Gastroesophageal sphincter (tissue), 4 donors: Measurements from ENCODE around the gene TTN. TPM values are rescaled to one million over a fixed set of nuclear protein-coding genes. Genes with fewer than 3 reads are reported as not detected.

Experiments
- ATAC-seq: fragments of 150-250 bp; one replicate; pipeline ENCODE4 v1.9.1; 2016; ENCODE audit warnings: mild to moderate bottlenecking, moderate library complexity
- H3K27ac ChIP-seq, 4 donors: fragments of 200-600 bp; sonication (generic) in 3 of 4; 1 replicate in 3 of 4; 2 replicates in 1 of 4; pipeline ENCODE4 v1.5.1; 2016 to 2019
- H3K27me3 ChIP-seq: fragments of 200-600 bp; sonication (generic); one replicate; pipeline ENCODE4 v1.5.1; 2019
- H3K36me3 ChIP-seq, 2 donors: fragments of 200-600 bp; sonication (generic); one replicate each; pipeline ENCODE4 v1.5.1; 2019; ENCODE audit warnings: control low read depth in 1 of 2
- H3K4me1 ChIP-seq, 3 donors: fragments of 200-600 bp; sonication (generic); 1 replicate in 2 of 3; 2 replicates in 1 of 3; pipeline ENCODE4 v1.5.1; 2016 to 2019; ENCODE audit warnings: control low read depth in 2 of 3
- H3K4me3 ChIP-seq, 2 donors: fragments of 200-600 bp; sonication (generic); one replicate each; pipeline ENCODE4 v1.5.1; 2019; ENCODE audit warnings: mild to moderate bottlenecking in 1 of 2, moderate library complexity in 1 of 2
- H3K9me3 ChIP-seq, 3 donors: fragments of 200-600 bp; sonication (generic); one replicate each; pipeline ENCODE4 v1.5.1; 2017 to 2019; ENCODE audit warnings: control low read depth in 2 of 3
- EP300 ChIP-seq: sonication (generic); formaldehyde crosslinking; IDR thresholded peaks from one replicate; pipeline ENCODE4 v1.6.1; 2017; ENCODE audit warnings: antibody characterized with exemption, mild to moderate bottlenecking
- POLR2A ChIP-seq, 2 donors: fragments of 450-650 bp; IDR thresholded peaks; one replicate each; pipeline ENCODE4 v1.6.1; 2017; ENCODE audit warnings: antibody characterized with exemption in 2 of 2, mild to moderate bottlenecking in 2 of 2, moderate library complexity in 1 of 2
- POLR2AphosphoS5 ChIP-seq: sonication (generic); formaldehyde crosslinking; IDR thresholded peaks from one replicate; pipeline ENCODE4 v1.6.1; 2017; ENCODE audit warnings: antibody characterized with exemption
- WGBS, 2 donors: methylation state at CpG; one replicate each; pipeline ENCODE4 v1.1.5; 2018; ENCODE audit warnings: low coverage in 1 of 2; 5-methylcytosine and 5-hydroxymethylcytosine counted together
- total RNA-seq, 4 donors: library from RNA; depleted of rRNA; stranded (reverse); fragments of >200 nt; gene quantifications; one replicate each; pipeline ENCODE4 v1.1.0, GENCODE V29; 2016
- TF ChIP-seq, protein P1 (sequence below), 4 experiments: fragments of 200-600 bp in 2 of 4; fragments of 450-650 bp in 2 of 4; sonication (generic) in 1 of 4; IDR thresholded peaks; one replicate each; pipeline ENCODE4 v1.5.1; 2017 to 2019; ENCODE audit warnings: antibody characterized with exemption in 4 of 4, mild to moderate bottlenecking in 2 of 4, moderate library complexity in 2 of 4

TTN gene
- total RNA-seq, 4 donors from 2014 or later = 5.0 to 12.8 (median 8.3) TPM

DNA sequence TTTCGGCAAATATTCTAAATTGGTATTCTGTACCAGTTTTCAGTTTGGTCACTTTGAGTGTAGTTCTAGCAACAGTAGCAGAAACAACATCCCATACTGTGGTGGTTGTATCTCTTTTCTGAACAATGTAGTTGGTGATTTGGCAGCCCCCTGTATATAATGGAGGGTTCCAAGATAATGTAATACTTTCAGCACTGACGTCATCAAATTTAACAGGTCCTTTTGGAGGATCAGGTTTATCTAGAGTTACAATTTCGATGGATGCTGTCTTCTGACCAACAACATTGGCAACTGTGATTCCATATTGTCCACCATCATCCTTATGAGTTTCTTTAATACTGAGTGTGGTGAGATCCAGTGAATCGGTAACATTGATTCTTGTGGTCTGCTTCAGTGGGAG lies 239.0 kb downstream of the TTN start:
- H3K4me3 ChIP-seq = no peak overlapping the region
- H3K9me3 ChIP-seq = no peaks in the 10 kb centered on the region
- no peaks in the 10 kb centered on the region for H3K27me3 ChIP-seq
- no peak overlapping the region for H3K27ac ChIP-seq
- peaks cover 0 to 91% of the 10 kb centered on the region in 2 donors for H3K36me3 ChIP-seq
- no peak for ATAC-seq
- TF ChIP-seq EP300 (no peak), POLR2A (IDR thresholded peaks at IDR 0.05) (no peak), POLR2AphosphoS5 (no peak)
- TF ChIP-seq, protein P1, sequence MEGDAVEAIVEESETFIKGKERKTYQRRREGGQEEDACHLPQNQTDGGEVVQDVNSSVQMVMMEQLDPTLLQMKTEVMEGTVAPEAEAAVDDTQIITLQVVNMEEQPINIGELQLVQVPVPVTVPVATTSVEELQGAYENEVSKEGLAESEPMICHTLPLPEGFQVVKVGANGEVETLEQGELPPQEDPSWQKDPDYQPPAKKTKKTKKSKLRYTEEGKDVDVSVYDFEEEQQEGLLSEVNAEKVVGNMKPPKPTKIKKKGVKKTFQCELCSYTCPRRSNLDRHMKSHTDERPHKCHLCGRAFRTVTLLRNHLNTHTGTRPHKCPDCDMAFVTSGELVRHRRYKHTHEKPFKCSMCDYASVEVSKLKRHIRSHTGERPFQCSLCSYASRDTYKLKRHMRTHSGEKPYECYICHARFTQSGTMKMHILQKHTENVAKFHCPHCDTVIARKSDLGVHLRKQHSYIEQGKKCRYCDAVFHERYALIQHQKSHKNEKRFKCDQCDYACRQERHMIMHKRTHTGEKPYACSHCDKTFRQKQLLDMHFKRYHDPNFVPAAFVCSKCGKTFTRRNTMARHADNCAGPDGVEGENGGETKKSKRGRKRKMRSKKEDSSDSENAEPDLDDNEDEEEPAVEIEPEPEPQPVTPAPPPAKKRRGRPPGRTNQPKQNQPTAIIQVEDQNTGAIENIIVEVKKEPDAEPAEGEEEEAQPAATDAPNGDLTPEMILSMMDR (IDR thresholded peaks at IDR 0.05) = no peak
- WGBS, 2 donors = 91 to 92% methylated on average over 4 of the region's 4 CpGs
- H3K4me1 ChIP-seq = no peaks in the 10 kb centered on the region

DNA sequence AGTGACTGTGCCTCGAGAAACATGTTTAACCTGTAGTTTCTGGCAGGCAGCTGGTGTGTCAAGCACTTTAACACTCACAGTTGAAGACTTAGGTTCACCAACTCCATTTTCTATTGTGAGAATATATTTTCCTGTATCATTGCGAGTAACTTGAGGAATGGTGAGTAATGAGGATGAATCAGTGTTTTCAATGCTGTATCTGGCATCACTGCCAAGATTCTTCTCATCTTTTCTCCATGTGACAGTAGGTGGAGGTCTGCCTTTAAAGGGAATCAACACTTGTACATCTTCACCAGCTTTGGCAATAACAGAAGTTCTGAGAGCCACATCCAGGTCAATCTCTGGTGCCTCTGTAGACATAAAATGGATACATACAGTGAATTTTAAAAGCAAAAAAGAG lies 254.2 kb downstream of the TTN start:
- Histone ChIP-seq H3K27me3 (no peaks in the 10 kb centered on the region), H3K4me3 (no peak overlapping the region), H3K9me3 (no peaks in the 10 kb centered on the region), H3K27ac (no peak overlapping the region), H3K36me3 (peaks cover 0 to 32% of the 10 kb centered on the region in 2 donors), H3K4me1 (no peaks in the 10 kb centered on the region)
- TF ChIP-seq EP300 (no peak), POLR2A (IDR thresholded peaks at IDR 0.05) (no peak), POLR2AphosphoS5 (no peak)
- TF ChIP-seq, protein P1 (IDR thresholded peaks at IDR 0.05) = no peak
- no peak for ATAC-seq
- WGBS, 2 donors = 63 to 73% methylated on average over 1 to 2 of the region's 2 CpGs

DNA sequence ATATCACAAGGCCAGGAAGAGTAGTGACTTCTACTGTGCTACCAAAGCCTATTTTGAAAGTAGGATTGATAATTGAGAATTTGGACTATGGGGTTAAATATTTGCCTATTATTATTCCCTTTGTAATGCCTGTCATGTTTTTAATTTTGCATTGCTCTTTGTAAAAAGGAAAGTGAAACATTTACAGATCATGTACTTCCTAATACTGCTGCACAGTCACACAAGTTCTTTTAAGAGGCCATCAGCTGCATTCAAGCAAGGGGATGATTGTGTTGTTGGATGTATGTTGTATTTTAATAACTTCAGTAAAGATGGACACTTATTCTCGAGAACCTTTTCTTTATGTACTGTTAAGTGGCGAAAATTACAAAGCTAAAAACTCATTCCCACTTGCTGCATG lies 256.9 kb downstream of the TTN start:
- no peak for ATAC-seq
- 89 to 100% methylated on average over 2 of the region's 2 CpGs for WGBS, 2 donors
- H3K4me1 ChIP-seq = no peaks in the 10 kb centered on the region
- no peak overlapping the region for H3K4me3 ChIP-seq
- H3K27me3 ChIP-seq = no peaks in the 10 kb centered on the region
- H3K36me3 ChIP-seq = peaks cover 0 to 49% of the 10 kb centered on the region in 2 donors
- no peaks in the 10 kb centered on the region for H3K9me3 ChIP-seq
- TF ChIP-seq POLR2AphosphoS5 = no peak
- TF ChIP-seq EP300 = no peak
- TF ChIP-seq, protein P1 (IDR thresholded peaks at IDR 0.05) = no peak
- no peak for TF ChIP-seq POLR2A (IDR thresholded peaks at IDR 0.05)
- no peak overlapping the region for H3K27ac ChIP-seq

DNA sequence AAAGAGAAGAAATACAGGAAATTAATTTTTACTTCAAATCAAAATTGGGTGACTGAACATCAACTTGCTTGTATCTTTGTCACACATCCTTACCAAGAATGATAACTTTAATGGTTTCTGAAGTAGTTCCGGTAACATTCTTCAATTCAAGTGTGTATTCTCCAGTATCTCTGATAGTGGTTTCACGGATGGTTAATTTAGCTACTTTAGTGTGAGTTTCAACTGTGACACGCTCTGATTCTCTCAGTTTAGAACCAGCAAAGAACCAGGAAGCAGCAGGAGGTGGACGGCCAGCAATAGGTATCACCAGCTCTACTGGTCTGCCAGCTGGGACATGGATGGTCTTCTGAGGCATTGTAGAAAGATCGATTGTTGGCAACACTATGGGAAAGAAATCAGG lies 264.7 kb downstream of the TTN start:
- no peaks in the 10 kb centered on the region for H3K27me3 ChIP-seq
- TF ChIP-seq POLR2AphosphoS5 (no peak), POLR2A (IDR thresholded peaks at IDR 0.05) (no peak), EP300 (no peak)
- TF ChIP-seq, protein P1 (IDR thresholded peaks at IDR 0.05) = no peak
- peaks cover 0 to 90% of the 10 kb centered on the region in 2 donors for H3K36me3 ChIP-seq
- no peaks in the 10 kb centered on the region for H3K9me3 ChIP-seq
- no peak for ATAC-seq
- WGBS, 2 donors = 94 to 96% methylated on average over 5 of the region's 5 CpGs
- H3K27ac ChIP-seq = no peak overlapping the region
- no peak overlapping the region for H3K4me3 ChIP-seq
- no peaks in the 10 kb centered on the region for H3K4me1 ChIP-seq

DNA sequence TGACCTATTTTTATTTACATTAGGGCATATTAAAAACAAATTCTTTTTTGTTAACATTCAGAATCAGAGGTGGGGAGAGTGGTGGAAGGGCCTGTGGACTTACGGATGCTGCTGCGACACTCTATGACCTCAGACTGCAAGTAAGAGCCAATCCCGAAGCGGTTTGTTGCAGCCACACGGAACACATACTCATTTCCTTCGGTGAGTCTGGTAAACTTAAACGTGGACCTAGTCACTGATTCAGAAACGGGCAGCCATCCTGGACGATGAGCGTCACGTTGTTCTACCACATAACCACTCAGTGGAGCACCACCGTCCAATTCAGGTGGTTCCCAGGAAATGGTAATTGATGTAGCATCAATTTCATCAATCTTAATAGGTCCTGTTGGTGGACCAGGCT lies 265.1 kb downstream of the TTN start:
- ATAC-seq = no peak
- Histone ChIP-seq H3K4me3 (no peak overlapping the region), H3K36me3 (peaks cover 0 to 94% of the 10 kb centered on the region in 2 donors), H3K27me3 (no peaks in the 10 kb centered on the region), H3K9me3 (no peaks in the 10 kb centered on the region), H3K4me1 (no peaks in the 10 kb centered on the region), H3K27ac (no peak overlapping the region)
- no peak for TF ChIP-seq POLR2A (IDR thresholded peaks at IDR 0.05)
- no peak for TF ChIP-seq POLR2AphosphoS5
- TF ChIP-seq, protein P1 (IDR thresholded peaks at IDR 0.05) = no peak
- TF ChIP-seq EP300 = no peak
- WGBS, 2 donors = 91 to 98% methylated on average over 9 to 12 of the region's 12 CpGs
